GM21381 (cell line): ENCODE results near the gene OR6S1.
A peak's percentile ranks its signal among the peaks of the same experiment; 100 is the strongest.
"Not testable (repeated sequence)": the region's sequence is repeated elsewhere in the genome, so short reads cannot be mapped to it uniquely, and the experiment has no call there.

Source experiments
- ATAC-seq: cut with Tn5 transposase; IDR thresholded peaks from one replicate; pipeline ENCODE4 v1.9.1; 2021; ENCODE audit warnings: mild to moderate bottlenecking, moderate library complexity; ENCODE audit not compliant: unreplicated experiment

The OR6S1 gene

DNA sequence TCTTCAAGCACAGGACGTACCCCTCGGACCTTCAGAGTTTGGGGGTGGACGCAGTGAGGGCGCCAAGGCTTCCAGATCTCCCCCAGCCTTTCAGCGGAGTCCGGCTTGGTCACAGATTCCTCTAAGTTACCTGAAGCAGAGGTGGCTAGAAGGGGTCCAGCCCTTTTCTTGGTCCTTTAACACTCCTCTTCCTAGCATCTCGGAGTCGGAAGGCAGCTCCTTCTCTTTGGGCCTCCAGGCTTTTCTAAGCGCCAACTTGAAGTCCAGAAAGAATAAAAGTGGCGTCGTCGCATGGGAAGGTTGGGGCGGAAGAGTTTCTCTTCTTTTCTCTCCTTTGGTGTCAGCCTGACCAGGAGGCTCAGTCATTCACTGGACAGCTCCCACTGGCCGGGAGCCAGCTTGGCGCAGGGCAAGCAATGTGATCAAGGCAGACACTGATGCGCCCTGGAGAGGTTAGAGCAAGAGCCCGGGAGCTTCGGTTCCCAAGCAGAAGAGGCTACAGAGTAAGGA is 9.6 kb downstream of the OR6S1 start:
- ATAC-seq: no peak

GRCh38 chr14:20631023-20631879 is 10.2 kb downstream of the OR6S1 start:
- ATAC-seq: no peak

GRCh38 chr14:20630340-20631022 is 11.0 kb downstream of the OR6S1 start:
- ATAC-seq: no peak

DNA sequence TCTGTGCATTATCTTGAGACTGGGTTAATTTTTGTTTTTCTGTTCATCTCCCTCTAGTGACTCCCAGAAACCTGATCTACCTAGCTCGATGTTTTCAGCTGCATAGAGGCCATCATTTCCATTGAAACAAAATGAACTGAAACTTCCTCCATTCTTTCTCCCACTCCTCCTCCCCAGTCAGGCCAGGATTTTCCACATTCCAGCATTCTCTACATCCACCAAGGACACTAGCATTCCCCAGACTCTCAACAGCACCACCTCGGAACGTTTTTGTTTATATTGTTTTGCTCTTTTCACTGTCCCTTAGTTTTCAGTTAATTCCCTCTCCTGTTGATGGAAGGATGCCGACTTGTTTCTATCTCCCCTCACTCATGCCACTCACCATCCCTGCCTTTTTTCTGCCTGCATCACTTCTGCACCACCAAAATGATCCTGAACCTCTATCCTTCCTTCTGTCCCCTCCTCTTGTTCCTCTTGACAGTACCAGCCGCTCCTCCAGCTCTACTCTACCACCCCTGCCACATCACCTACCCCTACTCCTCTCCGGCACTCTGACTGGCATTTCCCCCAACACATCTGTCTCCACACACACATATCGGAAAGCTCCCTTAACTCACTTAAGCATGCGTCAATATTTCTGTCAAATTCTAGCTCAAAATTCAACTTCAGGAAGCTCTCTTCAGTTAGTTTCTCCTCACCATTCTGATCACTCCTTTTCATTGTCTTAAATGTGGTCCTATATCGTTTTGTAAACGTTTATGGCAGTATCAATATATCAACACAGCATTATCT is 13.2 kb downstream of the OR6S1 start:
- ATAC-seq: no peak

DNA sequence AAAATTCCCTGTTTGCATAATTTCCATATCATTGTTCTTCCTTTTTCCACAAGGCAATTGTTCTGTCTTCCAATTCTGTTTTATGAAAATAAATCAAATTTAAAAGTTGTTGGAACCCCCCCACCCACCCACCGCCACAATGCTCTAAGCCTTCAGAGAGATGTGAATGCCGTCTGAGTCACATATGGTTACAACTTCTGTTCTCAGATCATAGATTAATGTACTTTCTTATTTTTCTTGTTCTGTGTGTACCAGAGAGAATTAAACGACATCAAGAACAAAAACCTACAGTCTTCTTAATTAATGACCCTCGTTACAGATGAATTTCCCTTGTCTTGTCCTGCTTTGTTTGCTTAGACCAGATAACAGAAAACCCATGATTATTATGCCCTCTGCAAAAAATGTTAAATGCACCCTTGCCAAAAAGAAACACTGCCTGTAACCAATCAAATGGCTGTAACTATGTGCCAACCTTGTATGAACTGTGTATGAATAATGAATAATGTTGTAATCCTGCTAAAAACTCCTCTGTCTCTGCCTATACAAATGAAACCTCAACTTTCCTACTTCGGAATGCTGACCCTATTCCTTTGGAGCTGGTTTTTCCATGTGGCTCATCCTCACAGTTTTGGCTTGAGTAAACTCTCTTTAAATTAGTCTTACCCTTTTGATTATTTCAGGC is 14.0 kb downstream of the OR6S1 start:
- no peak for ATAC-seq

DNA sequence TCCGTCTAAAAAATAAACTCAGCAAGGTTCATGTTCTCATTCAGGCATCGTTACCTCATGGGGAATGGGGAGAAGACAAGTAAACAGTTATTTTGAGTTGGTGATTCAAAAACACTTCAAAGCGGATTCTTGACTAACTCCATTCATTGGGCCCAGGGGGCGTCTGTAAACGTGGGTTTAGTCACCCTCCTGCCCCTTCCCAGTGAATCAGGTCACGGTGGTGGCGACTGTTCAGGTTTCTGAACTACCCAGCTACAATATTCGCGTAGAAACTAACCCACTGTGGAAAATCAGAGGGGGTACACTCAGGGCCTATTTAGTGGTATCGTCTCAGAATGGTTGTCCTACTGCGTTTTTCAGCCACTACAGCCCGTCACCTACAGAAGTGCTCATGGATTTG is 15.2 kb downstream of the OR6S1 start:
- ATAC-seq: no peak

GRCh38 chr14:20624495-20625070 is 16.9 kb downstream of the OR6S1 start:
- no peak for ATAC-seq

- no peak for ATAC-seq
These were observed 17.7 kb downstream of the OR6S1 start for GRCh38 chr14:20623798-20624197.

DNA sequence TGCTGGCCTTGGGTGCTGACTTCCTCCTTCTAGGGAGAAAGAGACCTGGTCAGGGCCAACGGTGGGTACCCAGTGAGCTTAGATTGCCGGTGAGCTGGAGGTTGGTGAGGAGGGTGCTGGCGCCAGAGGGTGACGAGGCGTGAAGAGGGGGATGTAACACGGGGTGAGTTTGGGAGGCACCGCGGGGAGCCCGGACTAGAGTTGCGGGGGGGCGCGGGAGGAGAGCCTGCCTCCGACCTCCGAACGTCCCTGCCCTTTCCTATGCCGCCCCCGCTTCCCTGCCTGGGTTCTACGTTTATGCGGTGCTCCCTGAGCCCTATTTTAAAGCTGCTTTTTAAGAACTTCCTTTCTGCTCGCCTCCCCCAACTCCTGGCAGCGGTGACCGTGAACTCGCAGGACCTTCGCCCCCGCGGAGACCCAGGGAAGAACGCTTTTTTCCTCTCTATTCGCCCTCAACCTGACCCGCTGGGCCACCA is 18.6 kb downstream of the OR6S1 start:
- no peak for ATAC-seq

GRCh38 chr14:20620798-20621478 is 20.6 kb downstream of the OR6S1 start:
- no peak for ATAC-seq

GRCh38 chr14:20619688-20620087 is 21.8 kb downstream of the OR6S1 start:
- not testable (repeated sequence) for ATAC-seq

GRCh38 chr14:20618271-20618749 is 23.2 kb downstream of the OR6S1 start:
- ATAC-seq: no peak

- no peak for ATAC-seq
These were observed 24.1 kb downstream of the OR6S1 start for GRCh38 chr14:20617138-20618003.

- no peak for ATAC-seq
These were observed 25.5 kb downstream of the OR6S1 start for GRCh38 chr14:20615996-20616395.

DNA sequence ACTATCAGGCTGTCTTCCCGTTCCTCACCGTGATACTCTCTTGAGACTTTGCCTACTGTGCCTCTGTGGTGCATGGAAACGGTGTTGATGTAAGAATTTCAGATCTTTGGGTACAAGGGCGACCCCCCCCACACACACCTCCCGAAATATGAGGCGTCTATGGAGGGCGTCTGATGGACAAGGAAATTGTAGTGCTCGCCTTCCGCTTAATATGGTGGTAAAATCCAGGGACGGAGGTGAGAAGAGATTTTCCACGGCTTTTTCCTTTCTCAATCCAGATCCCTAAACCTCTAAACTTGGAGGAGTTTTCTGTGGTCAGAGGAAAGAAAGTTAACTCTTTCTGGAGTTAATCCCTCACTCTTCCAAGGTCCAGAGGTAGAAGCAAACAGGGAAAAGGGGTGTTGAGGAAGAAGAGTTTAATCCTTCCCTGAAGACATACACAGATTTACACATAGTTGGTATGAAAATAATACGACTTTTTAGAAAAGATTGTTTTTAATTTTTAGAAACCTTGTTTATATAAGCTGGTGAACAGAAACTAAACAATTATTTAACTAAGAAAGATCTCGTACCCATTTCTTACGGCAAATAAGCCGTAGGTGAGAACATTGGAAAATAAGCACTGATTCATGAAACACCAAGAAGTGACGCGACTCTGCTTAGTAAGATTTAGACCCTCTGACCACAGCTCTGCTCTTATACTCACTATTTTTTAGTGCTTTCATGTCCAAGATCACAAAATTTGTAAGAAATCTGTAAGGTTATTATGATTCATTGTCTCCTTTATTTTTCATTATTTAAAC is 27.3 kb downstream of the OR6S1 start:
- ATAC-seq: peak; percentile 3

- peak; percentile 62 for ATAC-seq
These were observed 28.1 kb downstream of the OR6S1 start for GRCh38 chr14:20613094-20614037.

GRCh38 chr14:20612403-20612802 is 29.1 kb downstream of the OR6S1 start:
- ATAC-seq: no peak
